Stomach smooth muscle (tissue), 2 donors: ENCODE results near the gene CSNK2A2.
A peak's percentile ranks its signal among the peaks of the same experiment; 100 is the strongest.

Experiments used
- H3K27ac ChIP-seq: one replicate; pipeline ENCODE4 v1.7.0; 2013; ENCODE audit warnings: mild to moderate bottlenecking, low read length, inconsistent platforms
- H3K27me3 ChIP-seq, 2 donors: one replicate each; pipeline ENCODE4 v1.7.0; 2013; ENCODE audit warnings: low read length in 2 of 2; ENCODE audit not compliant: insufficient read depth in 2 of 2, control insufficient read depth in 1 of 2
- H3K36me3 ChIP-seq, 2 donors: one replicate each; pipeline ENCODE4 v1.7.0; 2013; ENCODE audit warnings: low read length in 2 of 2; ENCODE audit not compliant: control insufficient read depth in 2 of 2, insufficient read depth in 2 of 2
- H3K4me1 ChIP-seq: one replicate; pipeline ENCODE4 v1.7.0; 2013; ENCODE audit warnings: low read length; ENCODE audit not compliant: control insufficient read depth, insufficient read depth
- H3K4me3 ChIP-seq, 2 donors: one replicate each; pipeline ENCODE4 v1.7.0; 2013; ENCODE audit warnings: low read length in 2 of 2
- H3K9ac ChIP-seq, 2 donors: one replicate each; pipeline ENCODE4 v1.7.0; 2013; ENCODE audit warnings: low read length in 2 of 2, mild to moderate bottlenecking in 1 of 2
- H3K9me3 ChIP-seq, 2 donors: one replicate each; pipeline ENCODE4 v1.7.0; 2013; ENCODE audit warnings: low read length in 2 of 2; ENCODE audit not compliant: control insufficient read depth in 2 of 2
- donor health status: healthy.
- donor health status: Pancreatic carcinoma.

CSNK2A2 gene

GRCh38 chr16:58198022-58198683, at the start of gene CSNK2A2:
Gene CSNK2A2, minus strand, starts transcription at chr16:58198106. Its CDS starts 370 bp downstream, at chr16:58197736.
- no peak within 1 kb of the TSS for H3K27ac ChIP-seq
- H3K9ac ChIP-seq = peak within 1 kb of the TSS; percentile 74 to 90
- peaks cover 15% of the 10 kb centered on the region for H3K4me1 ChIP-seq
- peaks cover 0 to 4% of the 10 kb centered on the region in 2 donors for H3K27me3 ChIP-seq
- H3K4me3 ChIP-seq = peak within 1 kb of the TSS; percentile 78 to 89
- peaks cover 5 to 6% of the 10 kb centered on the region in 2 donors for H3K36me3 ChIP-seq
- H3K9me3 ChIP-seq = no peaks in the 10 kb centered on the region

- H3K4me1 ChIP-seq = no peaks in the 10 kb centered on the region
- no peak overlapping the region for H3K4me3 ChIP-seq
Measured at GRCh38 chr16:58243528-58244004, 45.7 kb upstream of the CSNK2A2 start.

GRCh38 chr16:58236831-58237230, 38.9 kb upstream of the CSNK2A2 start:
- Histone ChIP-seq H3K9me3 (no peaks in the 10 kb centered on the region), H3K27ac (no peak overlapping the region), H3K36me3 (no peaks in the 10 kb centered on the region), H3K4me3 (peak overlapping the region in 1 of 2 donors; percentile 69), H3K27me3 (peaks cover 9 to 13% of the 10 kb centered on the region in 2 donors), H3K4me1 (peaks cover 5% of the 10 kb centered on the region), H3K9ac (no peak overlapping the region)

More at GRCh38 chr16:58243528-58244004, 45.7 kb upstream of the CSNK2A2 start:
- Histone ChIP-seq H3K27ac (no peak overlapping the region), H3K27me3 (peaks cover 4 to 9% of the 10 kb centered on the region in 2 donors), H3K9ac (no peak overlapping the region), H3K9me3 (no peaks in the 10 kb centered on the region), H3K36me3 (no peaks in the 10 kb centered on the region)

- H3K27me3 ChIP-seq = peaks cover 9 to 13% of the 10 kb centered on the region in 2 donors
- no peak overlapping the region for H3K27ac ChIP-seq
- H3K4me1 ChIP-seq = peaks cover 5% of the 10 kb centered on the region
- peak overlapping the region in 1 of 2 donors; percentile 27 for H3K9ac ChIP-seq
- no peaks in the 10 kb centered on the region for H3K9me3 ChIP-seq
- peak overlapping the region; percentile 69 to 76 for H3K4me3 ChIP-seq
- no peaks in the 10 kb centered on the region for H3K36me3 ChIP-seq
Measured at GRCh38 chr16:58236231-58236690, 38.4 kb upstream of the CSNK2A2 start.

GRCh38 chr16:58235663-58236062, 37.8 kb upstream of the CSNK2A2 start:
- Histone ChIP-seq H3K27ac (no peak overlapping the region), H3K27me3 (peaks cover 9 to 13% of the 10 kb centered on the region in 2 donors), H3K9me3 (no peaks in the 10 kb centered on the region), H3K4me1 (peaks cover 5% of the 10 kb centered on the region), H3K36me3 (no peaks in the 10 kb centered on the region), H3K9ac (no peak overlapping the region), H3K4me3 (no peak overlapping the region)

GRCh38 chr16:58234831-58235595, 37.1 kb upstream of the CSNK2A2 start:
- Histone ChIP-seq H3K27ac (no peak overlapping the region), H3K4me1 (peaks cover 5% of the 10 kb centered on the region), H3K36me3 (no peaks in the 10 kb centered on the region), H3K27me3 (peaks cover 9 to 13% of the 10 kb centered on the region in 2 donors), H3K9ac (no peak overlapping the region), H3K9me3 (no peaks in the 10 kb centered on the region), H3K4me3 (no peak overlapping the region)

GRCh38 chr16:58230259-58230658, 32.4 kb upstream of the CSNK2A2 start:
- no peak overlapping the region for H3K27ac ChIP-seq
- no peak overlapping the region for H3K9ac ChIP-seq
- no peaks in the 10 kb centered on the region for H3K4me1 ChIP-seq
- peaks cover 0 to 2% of the 10 kb centered on the region in 2 donors for H3K9me3 ChIP-seq
- peaks cover 0 to 6% of the 10 kb centered on the region in 2 donors for H3K27me3 ChIP-seq
- no peaks in the 10 kb centered on the region for H3K36me3 ChIP-seq
- H3K4me3 ChIP-seq = no peak overlapping the region

- Histone ChIP-seq H3K36me3 (no peaks in the 10 kb centered on the region), H3K27ac (no peak overlapping the region), H3K9me3 (peaks cover 0 to 2% of the 10 kb centered on the region in 2 donors), H3K4me1 (no peaks in the 10 kb centered on the region), H3K27me3 (peaks cover 0 to 4% of the 10 kb centered on the region in 2 donors), H3K9ac (no peak overlapping the region), H3K4me3 (no peak overlapping the region)
Measured at GRCh38 chr16:58226790-58227189, 28.9 kb upstream of the CSNK2A2 start.

- no peaks in the 10 kb centered on the region for H3K36me3 ChIP-seq
- peaks cover 0 to 2% of the 10 kb centered on the region in 2 donors for H3K9me3 ChIP-seq
- peaks cover 0 to 4% of the 10 kb centered on the region in 2 donors for H3K27me3 ChIP-seq
- H3K9ac ChIP-seq = no peak overlapping the region
- no peak overlapping the region for H3K27ac ChIP-seq
- no peaks in the 10 kb centered on the region for H3K4me1 ChIP-seq
- no peak overlapping the region for H3K4me3 ChIP-seq
Measured at GRCh38 chr16:58225965-58226602, 28.2 kb upstream of the CSNK2A2 start.

- Histone ChIP-seq H3K27ac (no peak overlapping the region), H3K9ac (no peak overlapping the region), H3K4me3 (no peak overlapping the region), H3K4me1 (no peaks in the 10 kb centered on the region), H3K27me3 (peaks cover 0 to 4% of the 10 kb centered on the region in 2 donors), H3K9me3 (peaks cover 0 to 2% of the 10 kb centered on the region in 2 donors), H3K36me3 (no peaks in the 10 kb centered on the region)
Measured at GRCh38 chr16:58222532-58223316, 24.8 kb upstream of the CSNK2A2 start.
